ENCODE data around the gene SIPA1L3. TPM values are rescaled to one million over a fixed set of nuclear protein-coding genes. Genes with fewer than 3 reads are reported as not detected.

SIPA1L3 gene
- total and polyA plus RNA-seq, 2 of the 13 experiments (the other 11 are each of a cell fraction or from before 2014, with no cell fraction given): 5.5 to 7.7 TPM

- TF ChIP-seq FOXO1 (CRISPR knock-in tag; IDR thresholded peaks at IDR 0.05) (no peak), AGO1 (IDR thresholded peaks at IDR 0.05; ENCODE audit: low read depth, low read length, poor library complexity, severe bottlenecking) (no peak), ZNF792 (CRISPR knock-in tag; IDR thresholded peaks at IDR 0.05) (no peak), ZNF597 (CRISPR knock-in tag; IDR thresholded peaks at IDR 0.05) (no peak), SAP130 (CRISPR knock-in tag; IDR thresholded peaks at IDR 0.05; ENCODE audit: low read depth) (peak; percentile 72), KLF12 (CRISPR knock-in tag; IDR thresholded peaks at IDR 0.05; ENCODE audit: borderline replicate concordance) (no peak), CREB1 (IDR thresholded peaks at IDR 0.05) (no peak; the same call in 1 of the 2 replicates), CREB1 (CRISPR knock-in tag; IDR thresholded peaks at IDR 0.05) (no peak; the same call in 1 of the 2 replicates), DMAP1 (CRISPR knock-in tag; IDR thresholded peaks at IDR 0.05) (0 out of 2 replicates have a peak, but pooled peaks have one; percentile 49), TFAP4 (IDR thresholded peaks at IDR 0.05; ENCODE audit: borderline replicate concordance, low read depth) (peak; percentile 48; the same call in 1 of the 2 replicates), ZNF274 (CRISPR knock-in tag; IDR thresholded peaks at IDR 0.05) (no peak), ZBTB2 (CRISPR knock-in tag; IDR thresholded peaks at IDR 0.05; ENCODE audit: low read depth) (no peak)
Observed at GRCh38 chr19:37933937-37934358, 26.9 kb downstream of the SIPA1L3 start (continued).

GRCh38 chr19:37935341-37935740, 28.3 kb downstream of the SIPA1L3 start:
- intact Hi-C loops (cut with micrococcal nuclease; ENCODE audit: unreplicated experiment) (no loop called here), in situ Hi-C loops (cut with HindIII; ENCODE audit: extremely low pct_ligation_motif_present, low pct_unique_long_range_greater_than_20kb) (no loop called here)
- Histone ChIP-seq H3K9me3 (ENCODE audit: low read length) (peaks cover 9% of the 10 kb centered on the region), H3K4me2 (ENCODE audit: low read depth, low read length) (no peak overlapping the region), H3K9ac (ENCODE audit: insufficient read depth, low read depth, low read length) (no peak overlapping the region), H4K20me1 (ENCODE audit: insufficient read depth, low read length) (no peaks in the 10 kb centered on the region), H3K4me3 (replicated peaks in 1 of 3; ENCODE audit: insufficient read depth in 1 of 3, low read depth in 2 of 3, low read length in 3 of 3) (no peak overlapping the region), H3K79me2 (ENCODE audit: insufficient read depth, low read length) (peaks cover 37% of the 10 kb centered on the region), H3K27me3 (ENCODE audit: control insufficient read depth in 1 of 2, insufficient read depth in 2 of 2, low read length in 2 of 2) (no peaks in the 10 kb centered on the region), H3K27ac (ENCODE audit: extremely low read length, insufficient read depth, low read length) (no peak overlapping the region), H2AFZ (ENCODE audit: low read length) (no peak overlapping the region), H3K4me1 (ENCODE audit: insufficient read depth, low read length) (peaks cover 53% of the 10 kb centered on the region), H3K36me3 (replicated peaks in 1 of 2; ENCODE audit: control insufficient read depth in 1 of 2, insufficient read depth in 2 of 2, low read length in 2 of 2) (no peaks in the 10 kb centered on the region; a peak in 1 of 5 replicates)
- no peak for FAIRE-seq
- TF ChIP-seq ZNF567 (CRISPR knock-in tag; IDR thresholded peaks at IDR 0.05; ENCODE audit: borderline replicate concordance) (no peak), ZNF331 (CRISPR knock-in tag; IDR thresholded peaks at IDR 0.05) (peak; percentile 100)
- POLR2A ChIA-PET: no interaction called here
- DNase-seq (ENCODE audit: low spot score): no peak
- CTCF ChIA-PET (ENCODE audit: low intra/inter-chr PET ratio, low total read pairs): no interaction called here
- ATAC-seq: no peak
- BruUV-seq (replicated peaks): no TSS peak
- WGBS (ENCODE audit: low lambda C conversion rate): 92% methylated on average over 1 of the region's 1 CpG
